ENCODE measurements around the gene PLEKHM1.
A peak's percentile ranks its signal among the peaks of the same experiment; 100 is the strongest.

PLEKHM1 gene

GRCh38 chr17:45395569-45396415, 94.7 kb downstream of the PLEKHM1 start:
- DNase-seq: no peak

GRCh38 chr17:45394913-45395568, 95.5 kb downstream of the PLEKHM1 start:
- DNase-seq: peak; percentile 54 to 56

GRCh38 chr17:45394564-45394912, 96.0 kb downstream of the PLEKHM1 start:
- DNase-seq: no peak

GRCh38 chr17:45394091-45394490, 96.4 kb downstream of the PLEKHM1 start:
- no peak for DNase-seq

- no peak for DNase-seq
Measured at GRCh38 chr17:45393411-45393810, 97.1 kb downstream of the PLEKHM1 start.

- DNase-seq: no peak
Measured at GRCh38 chr17:45391918-45392317, 98.6 kb downstream of the PLEKHM1 start.

GRCh38 chr17:45391291-45391690, 99.2 kb downstream of the PLEKHM1 start:
- no peak for DNase-seq

- no peak for DNase-seq
Measured at GRCh38 chr17:45389354-45389753, 101.2 kb downstream of the PLEKHM1 start.

- DNase-seq: no peak
Measured at GRCh38 chr17:45388604-45389325, 101.8 kb downstream of the PLEKHM1 start.

- DNase-seq: no peak
Measured at GRCh38 chr17:45387739-45388138, 102.8 kb downstream of the PLEKHM1 start.

GRCh38 chr17:45386178-45386577, 104.3 kb downstream of the PLEKHM1 start:
- no peak for DNase-seq

Data from CD4-positive, alpha-beta T cell treated with Interleukin-4 for 1 hour (primary cell).